Amniotic stem cell (primary cell): ENCODE results near the gene EXD1.
"Not testable (repeated sequence)": the region's sequence is repeated elsewhere in the genome, so short reads cannot be mapped to it uniquely, and the experiment has no call there.

Experiments
- DNase-seq: peaks from one replicate; lab custom pipeline; 2025; lab: John Stamatoyannopoulos, UW

Gene EXD1

GRCh38 chr15:41139619-41140018 is 90.9 kb downstream of the EXD1 start:
- DNase-seq, result no peak

DNA sequence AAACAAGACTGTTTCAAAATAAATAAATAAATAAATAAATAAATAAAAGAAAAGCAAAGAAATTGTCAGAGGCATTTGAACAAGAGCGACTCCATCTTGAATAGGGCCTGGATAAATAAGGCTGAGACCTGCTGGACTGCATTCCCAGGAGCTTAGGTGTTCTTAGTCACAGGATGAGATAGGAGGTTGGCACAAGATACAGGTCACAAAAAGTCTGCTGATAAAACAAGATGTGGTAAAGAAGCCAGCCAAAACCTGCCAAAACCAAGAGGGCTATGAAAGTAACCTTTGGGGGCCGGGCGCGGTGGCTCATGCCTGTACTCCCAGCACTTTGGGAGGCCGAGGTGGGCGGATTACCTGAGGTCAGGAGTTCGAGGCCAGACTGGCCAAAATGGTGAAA is 91.4 kb downstream of the EXD1 start:
- DNase-seq, result not testable (repeated sequence)

DNA sequence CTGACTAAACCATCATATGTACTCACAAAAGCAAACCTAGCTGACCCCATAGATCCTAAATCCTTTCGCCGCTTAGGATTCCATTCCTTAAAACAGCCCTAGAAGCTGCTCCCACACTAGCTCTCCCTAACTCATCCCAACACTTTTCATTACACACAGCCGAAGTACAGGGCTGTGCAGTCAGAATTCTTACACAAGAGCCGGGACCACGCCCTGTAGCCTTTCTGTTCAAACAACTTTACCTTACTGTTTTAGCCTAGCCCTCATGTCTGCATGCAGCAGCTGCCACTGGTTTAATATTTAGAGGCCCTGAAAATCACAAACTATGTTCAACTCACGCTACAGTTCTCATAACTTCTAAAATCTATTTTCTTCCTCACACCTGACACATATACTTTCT is 95.0 kb downstream of the EXD1 start:
- not testable (repeated sequence) for DNase-seq

- no peak for DNase-seq
These were observed 97.1 kb downstream of the EXD1 start for GRCh38 chr15:41133454-41133853.
